Superior temporal gyrus (tissue), 1 donor: ENCODE measurements around the gene RCVRN.

Experiments used
- DNase-seq: peaks from one replicate; pipeline ENCODE4 v3.0.0-alpha.2; 2016; ENCODE audit errors: extremely low spot score

RCVRN gene

GRCh38 chr17:9854255-9854654 lies 50.8 kb downstream of the RCVRN start:
- DNase-seq, result no peak

- DNase-seq, result no peak
Measured at GRCh38 chr17:9850151-9850550, 54.9 kb downstream of the RCVRN start.
